ENCODE results near the gene EBNA1BP2.
"Not testable (repeated sequence)": the region's sequence is repeated elsewhere in the genome, so short reads cannot be mapped to it uniquely, and the experiment has no call there.

Gene EBNA1BP2, protein sequence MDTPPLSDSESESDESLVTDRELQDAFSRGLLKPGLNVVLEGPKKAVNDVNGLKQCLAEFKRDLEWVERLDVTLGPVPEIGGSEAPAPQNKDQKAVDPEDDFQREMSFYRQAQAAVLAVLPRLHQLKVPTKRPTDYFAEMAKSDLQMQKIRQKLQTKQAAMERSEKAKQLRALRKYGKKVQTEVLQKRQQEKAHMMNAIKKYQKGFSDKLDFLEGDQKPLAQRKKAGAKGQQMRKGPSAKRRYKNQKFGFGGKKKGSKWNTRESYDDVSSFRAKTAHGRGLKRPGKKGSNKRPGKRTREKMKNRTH

DNA sequence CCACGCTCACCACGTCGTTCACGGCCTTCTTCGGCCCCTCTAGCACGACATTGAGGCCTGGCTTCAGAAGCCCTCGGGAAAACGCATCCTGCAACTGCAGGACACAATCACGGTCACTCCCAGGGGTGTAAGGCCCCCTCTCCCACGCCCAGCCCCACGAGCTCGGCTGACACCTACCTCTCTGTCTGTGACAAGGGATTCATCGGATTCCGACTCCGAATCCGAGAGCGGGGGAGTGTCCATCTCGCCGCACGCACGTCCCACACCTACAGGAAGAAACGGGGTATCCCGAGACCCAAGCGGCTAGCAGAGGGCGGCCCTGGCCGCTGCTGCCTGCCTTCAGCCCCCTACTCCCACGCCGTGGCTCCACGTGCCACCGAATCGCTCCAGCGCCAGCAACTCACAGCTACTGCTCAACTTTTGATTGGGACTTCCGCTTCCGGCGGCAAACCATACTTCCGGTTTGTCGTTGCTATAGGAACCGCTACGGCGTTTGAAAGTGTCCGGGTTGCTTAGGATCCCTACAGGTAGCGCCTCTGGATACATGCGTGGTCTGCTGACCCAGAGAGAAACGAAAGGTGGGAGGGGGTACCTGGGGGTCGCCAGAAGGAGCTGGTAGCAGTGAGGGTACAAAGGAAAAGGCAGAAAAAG, at the start of gene EBNA1BP2, which contains the start of gene CFAP57:
Gene EBNA1BP2 (minus strand): TSS at position 415 of the 651 bp plus-strand sequence. CDS start 172 bp downstream, at position 243.
Gene CFAP57 (plus strand): TSS at position 455 of the 651 bp plus-strand sequence. CDS start 424 bp downstream, outside the sequence.
- H3K27me3 Mint-ChIP-seq, result peaks cover 9% of the 10 kb centered on the region
- peak within 1 kb of the TSS; percentile 97 for H3K27ac Mint-ChIP-seq
- peak within 1 kb of the TSS; percentile 99 for H3K4me3 Mint-ChIP-seq
- H3K4me1 Mint-ChIP-seq (ENCODE audit: low read depth), result peaks cover 41% of the 10 kb centered on the region
- no peaks in the 10 kb centered on the region for H3K9me3 Mint-ChIP-seq (ENCODE audit: low read depth)
- H3K36me3 Mint-ChIP-seq, result peaks cover 14% of the 10 kb centered on the region

GRCh38 chr1:43221797-43222196, 49.7 kb upstream of the EBNA1BP2 start:
- H3K9me3 Mint-ChIP-seq (ENCODE audit: low read depth), result no peaks in the 10 kb centered on the region
- no peak overlapping the region for H3K4me3 Mint-ChIP-seq
- H3K27ac Mint-ChIP-seq, result no peak overlapping the region
- H3K36me3 Mint-ChIP-seq, result no peaks in the 10 kb centered on the region
- no peaks in the 10 kb centered on the region for H3K27me3 Mint-ChIP-seq
- H3K4me1 Mint-ChIP-seq (ENCODE audit: low read depth), result peaks cover 8% of the 10 kb centered on the region

GRCh38 chr1:43220905-43221778, 49.1 kb upstream of the EBNA1BP2 start:
- no peak overlapping the region for H3K27ac Mint-ChIP-seq
- no peaks in the 10 kb centered on the region for H3K9me3 Mint-ChIP-seq (ENCODE audit: low read depth)
- no peaks in the 10 kb centered on the region for H3K36me3 Mint-ChIP-seq
- H3K4me1 Mint-ChIP-seq (ENCODE audit: low read depth), result peaks cover 8% of the 10 kb centered on the region
- H3K27me3 Mint-ChIP-seq, result peaks cover 3% of the 10 kb centered on the region
- H3K4me3 Mint-ChIP-seq, result no peak overlapping the region

DNA sequence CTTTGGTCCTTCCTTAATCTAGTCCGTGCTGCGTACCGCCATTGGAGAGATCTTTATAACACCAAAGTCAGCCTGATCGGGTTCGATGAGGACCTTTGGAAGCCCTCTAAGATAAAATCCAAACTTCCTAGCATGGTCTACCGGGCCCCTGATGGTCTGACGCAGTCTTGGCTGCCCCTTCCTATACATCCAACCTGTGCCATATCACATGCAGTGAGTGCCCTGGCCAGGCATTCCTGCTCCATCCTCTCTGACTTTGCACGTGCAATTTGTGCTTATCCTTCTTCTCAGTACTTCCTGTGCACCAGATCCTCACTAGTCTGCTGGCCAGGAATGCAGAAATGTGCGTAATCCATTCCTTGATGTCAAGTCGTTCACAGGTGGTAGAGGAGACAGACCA, 45.7 kb upstream of the EBNA1BP2 start:
- H3K4me3 Mint-ChIP-seq, result no peak overlapping the region
- H3K9me3 Mint-ChIP-seq (ENCODE audit: low read depth), result no peaks in the 10 kb centered on the region
- H3K4me1 Mint-ChIP-seq (ENCODE audit: low read depth), result peaks cover 8% of the 10 kb centered on the region
- H3K36me3 Mint-ChIP-seq, result no peaks in the 10 kb centered on the region
- H3K27me3 Mint-ChIP-seq, result peaks cover 7% of the 10 kb centered on the region
- no peak overlapping the region for H3K27ac Mint-ChIP-seq

DNA sequence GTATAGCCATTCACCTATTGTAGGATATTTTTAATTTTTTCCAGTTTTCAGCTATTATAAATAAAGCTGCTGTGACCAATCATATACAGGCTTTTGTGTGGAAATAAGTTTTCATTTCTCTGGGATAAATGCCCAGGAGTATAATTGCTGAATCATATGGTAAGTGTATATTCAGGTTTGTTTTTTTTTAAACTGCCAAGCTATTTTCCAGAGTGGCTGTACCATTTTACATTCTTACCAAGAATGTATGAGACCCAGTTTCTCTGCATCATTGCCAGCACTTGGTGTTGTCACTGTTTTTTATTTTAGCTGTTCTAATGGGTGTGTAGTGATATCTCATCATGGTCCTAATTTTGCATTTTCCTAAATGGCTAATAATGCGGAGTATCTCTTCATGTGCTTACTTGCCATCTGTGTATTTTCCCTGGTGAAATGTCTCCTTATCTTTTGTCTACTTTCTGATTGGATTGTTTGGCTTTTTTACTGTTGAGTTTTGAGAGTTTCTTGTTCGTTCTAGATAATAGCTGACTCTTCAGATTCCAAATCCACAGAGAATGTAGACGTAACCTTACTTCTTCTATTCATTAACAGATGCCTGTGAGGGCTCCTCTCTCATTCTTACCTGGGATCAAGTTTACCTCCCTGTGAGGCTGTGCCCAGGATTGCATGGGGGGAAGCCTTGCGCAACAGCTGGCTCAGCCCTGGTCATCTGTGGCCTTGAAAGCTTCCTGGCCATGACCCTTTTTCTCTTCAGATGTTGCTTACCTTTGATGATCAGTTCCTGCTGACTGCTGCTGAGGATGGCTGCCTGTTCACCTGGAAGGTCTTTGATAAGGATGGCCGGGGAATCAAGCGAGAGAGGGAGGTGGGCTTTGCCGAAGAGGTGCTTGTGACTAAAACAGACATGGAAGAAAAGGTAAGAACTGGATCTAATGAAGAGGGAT, 42.7 kb upstream of the EBNA1BP2 start:
- H3K27me3 Mint-ChIP-seq, result peaks cover 9% of the 10 kb centered on the region
- H3K9me3 Mint-ChIP-seq (ENCODE audit: low read depth), result no peaks in the 10 kb centered on the region
- no peak overlapping the region for H3K27ac Mint-ChIP-seq
- no peaks in the 10 kb centered on the region for H3K4me1 Mint-ChIP-seq (ENCODE audit: low read depth)
- H3K36me3 Mint-ChIP-seq, result no peaks in the 10 kb centered on the region
- H3K4me3 Mint-ChIP-seq, result no peak overlapping the region

DNA sequence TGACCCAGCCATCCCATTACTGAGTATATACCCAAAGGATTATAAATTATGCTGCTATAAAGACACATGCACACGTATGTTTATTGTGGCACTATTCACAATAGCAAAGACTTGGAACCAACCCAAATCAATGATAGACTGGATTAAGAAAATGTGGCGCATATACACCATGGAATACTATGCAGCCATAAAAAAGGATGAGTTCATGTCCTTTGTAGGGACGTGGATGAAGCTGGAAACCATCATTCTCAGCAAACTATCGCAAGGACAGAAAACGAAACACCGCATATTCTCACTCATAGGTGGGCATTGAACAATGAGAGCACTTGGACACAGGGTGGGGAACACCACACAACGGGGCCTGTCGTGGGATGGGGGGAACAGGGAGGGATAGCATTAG, 36.2 kb upstream of the EBNA1BP2 start:
- H3K27ac Mint-ChIP-seq; H3K4me3 Mint-ChIP-seq; H3K36me3 Mint-ChIP-seq; H3K4me1 Mint-ChIP-seq (ENCODE audit: low read depth); H3K9me3 Mint-ChIP-seq (ENCODE audit: low read depth); H3K27me3 Mint-ChIP-seq: not testable (repeated sequence)

DNA sequence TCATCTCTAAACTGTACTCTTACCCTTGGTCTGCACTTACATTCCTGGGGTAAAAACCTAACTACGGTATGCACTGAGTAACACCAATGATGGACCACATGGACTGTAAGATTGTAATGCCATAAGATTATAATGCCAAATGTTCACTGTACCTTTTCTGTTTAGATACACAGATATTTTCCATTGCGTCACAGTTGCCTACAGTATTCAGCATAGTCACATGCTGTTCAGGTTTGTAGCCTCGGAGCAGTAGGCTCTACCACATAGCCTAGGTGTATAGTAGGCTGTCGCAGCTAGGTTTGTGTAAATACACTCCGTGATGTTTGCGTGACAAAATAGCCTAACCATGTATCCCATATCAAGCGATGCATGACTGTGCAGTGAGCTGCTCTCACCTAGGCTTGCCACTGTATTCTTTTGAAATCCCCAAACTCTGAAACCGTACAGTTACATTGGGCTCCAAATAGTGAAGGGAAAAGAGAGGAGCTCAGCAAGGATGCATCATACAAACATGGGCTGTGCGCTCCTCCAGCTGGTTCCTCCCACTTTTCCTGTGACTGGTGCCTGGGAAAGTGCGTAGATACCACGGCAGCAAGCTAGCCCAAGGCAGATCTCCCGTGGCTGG, 35.3 kb upstream of the EBNA1BP2 start:
- Mint-ChIP-seq H3K4me3 (no peak overlapping the region), H3K4me1 (ENCODE audit: low read depth) (no peaks in the 10 kb centered on the region), H3K27ac (no peak overlapping the region), H3K36me3 (peaks cover 8% of the 10 kb centered on the region), H3K27me3 (peaks cover 4% of the 10 kb centered on the region), H3K9me3 (ENCODE audit: low read depth) (peaks cover 10% of the 10 kb centered on the region)

GRCh38 chr1:43206600-43207228, 34.6 kb upstream of the EBNA1BP2 start:
- Mint-ChIP-seq H3K36me3 (peaks cover 8% of the 10 kb centered on the region), H3K27ac (no peak overlapping the region), H3K4me1 (ENCODE audit: low read depth) (no peaks in the 10 kb centered on the region), H3K9me3 (ENCODE audit: low read depth) (peaks cover 10% of the 10 kb centered on the region), H3K27me3 (peaks cover 4% of the 10 kb centered on the region), H3K4me3 (no peak overlapping the region)

- no peak overlapping the region for H3K27ac Mint-ChIP-seq
- H3K36me3 Mint-ChIP-seq, result peaks cover 8% of the 10 kb centered on the region
- H3K27me3 Mint-ChIP-seq, result peaks cover 4% of the 10 kb centered on the region
- H3K4me3 Mint-ChIP-seq, result no peak overlapping the region
- H3K4me1 Mint-ChIP-seq (ENCODE audit: low read depth), result no peaks in the 10 kb centered on the region
- H3K9me3 Mint-ChIP-seq (ENCODE audit: low read depth), result peaks cover 10% of the 10 kb centered on the region
Observed at GRCh38 chr1:43205671-43206070, 33.6 kb upstream of the EBNA1BP2 start.

DNA sequence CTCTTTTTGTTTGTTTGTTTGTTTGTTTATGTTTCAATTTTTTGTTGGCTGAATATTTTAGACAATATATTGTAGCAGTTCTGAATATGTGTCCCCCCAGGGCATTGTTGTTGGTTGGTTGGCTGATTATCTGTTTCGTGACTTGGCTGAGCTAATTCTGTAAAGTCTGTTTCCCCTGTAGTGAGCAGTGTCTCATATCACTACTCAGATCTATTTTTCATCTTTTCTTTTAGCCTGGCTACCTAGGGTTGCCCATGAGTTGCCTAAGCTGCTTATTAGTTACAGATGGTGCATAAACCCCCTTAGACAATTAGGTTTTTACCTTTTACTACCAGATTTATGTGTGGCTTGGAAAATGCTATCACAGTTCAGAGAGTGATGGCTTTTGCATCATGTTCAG, 32.3 kb upstream of the EBNA1BP2 start:
- Mint-ChIP-seq H3K27ac (no peak overlapping the region), H3K4me1 (ENCODE audit: low read depth) (no peaks in the 10 kb centered on the region), H3K27me3 (peaks cover 2% of the 10 kb centered on the region), H3K4me3 (no peak overlapping the region), H3K9me3 (ENCODE audit: low read depth) (peaks cover 10% of the 10 kb centered on the region), H3K36me3 (peaks cover 8% of the 10 kb centered on the region)

- Mint-ChIP-seq H3K36me3 (peaks cover 8% of the 10 kb centered on the region), H3K27me3 (peaks cover 2% of the 10 kb centered on the region), H3K4me3 (no peak overlapping the region), H3K9me3 (ENCODE audit: low read depth) (peaks cover 10% of the 10 kb centered on the region), H3K4me1 (ENCODE audit: low read depth) (no peaks in the 10 kb centered on the region), H3K27ac (no peak overlapping the region)
Observed at GRCh38 chr1:43203859-43204258, 31.8 kb upstream of the EBNA1BP2 start.

DNA sequence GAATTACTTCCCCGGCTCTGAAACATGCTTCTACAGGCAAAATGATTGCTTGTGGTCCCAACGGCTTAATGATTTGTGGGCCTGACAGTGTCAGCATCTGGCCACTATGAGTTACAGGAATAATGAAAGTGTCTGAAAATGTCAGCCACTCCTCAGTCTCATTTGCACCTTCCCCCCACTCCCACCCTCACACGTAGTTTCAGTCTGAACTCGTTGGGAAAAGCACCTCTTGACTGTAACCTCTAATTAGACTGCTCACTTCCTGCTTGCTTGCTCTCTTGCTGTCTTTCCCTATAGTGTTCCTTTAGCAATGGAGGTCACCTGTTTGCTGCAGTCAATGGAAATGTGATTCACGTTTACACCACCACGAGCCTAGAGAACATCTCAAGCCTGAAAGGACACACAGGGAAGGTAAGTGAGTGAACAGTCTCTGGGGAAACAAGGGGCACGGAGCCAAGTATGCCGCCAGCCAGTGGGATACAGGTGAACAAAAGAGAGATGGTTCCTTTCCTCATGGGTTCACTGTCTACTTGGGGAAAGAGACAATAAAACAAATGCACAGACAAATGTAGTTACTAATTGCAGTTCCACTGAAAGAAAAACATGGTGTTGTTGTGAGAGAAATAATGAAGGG, 27.1 kb upstream of the EBNA1BP2 start:
- Mint-ChIP-seq H3K4me3 (no peak overlapping the region), H3K36me3 (peaks cover 8% of the 10 kb centered on the region)

More for the DNA sequence above, 27.1 kb upstream of the EBNA1BP2 start:
- no peak overlapping the region for H3K27ac Mint-ChIP-seq
- peaks cover 13% of the 10 kb centered on the region for H3K9me3 Mint-ChIP-seq (ENCODE audit: low read depth)
- H3K27me3 Mint-ChIP-seq, result peaks cover 6% of the 10 kb centered on the region
- no peaks in the 10 kb centered on the region for H3K4me1 Mint-ChIP-seq (ENCODE audit: low read depth)
